GM18502 (cell line): Measurements from ENCODE around the gene OSBPL5.

Experiments
- ATAC-seq: cut with Tn5 transposase; IDR thresholded peaks from one replicate; pipeline ENCODE4 v1.9.1; 2021; ENCODE audit warnings: mild to moderate bottlenecking; ENCODE audit not compliant: unreplicated experiment, poor library complexity

OSBPL5 gene

GRCh38 chr11:3152471-3153110 is 12.5 kb downstream of the OSBPL5 start:
- no peak for ATAC-seq

DNA sequence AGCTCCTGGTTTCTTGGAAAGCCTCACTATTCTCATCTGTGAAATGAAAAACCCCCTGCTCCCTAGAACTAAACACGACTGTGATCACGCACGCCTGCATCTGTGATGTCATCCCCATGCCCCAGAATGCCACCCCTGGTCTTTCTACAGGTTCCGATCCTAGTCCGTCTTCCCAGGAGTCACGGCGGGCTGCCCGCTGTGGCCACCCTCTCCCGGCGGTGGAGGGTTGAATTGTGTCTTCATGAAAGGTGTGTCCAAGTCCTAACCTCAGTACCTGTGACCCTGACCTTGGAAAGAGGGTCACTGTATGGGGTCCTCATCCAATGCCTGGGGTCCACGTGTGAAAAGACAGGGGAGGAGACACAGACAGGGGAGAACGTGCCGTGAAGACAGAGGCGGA is 14.4 kb downstream of the OSBPL5 start:
- ATAC-seq = no peak

- ATAC-seq = no peak
Observed at GRCh38 chr11:3149852-3150188, 15.3 kb downstream of the OSBPL5 start.

GRCh38 chr11:3148990-3149851 is 15.9 kb downstream of the OSBPL5 start:
- ATAC-seq = no peak

DNA sequence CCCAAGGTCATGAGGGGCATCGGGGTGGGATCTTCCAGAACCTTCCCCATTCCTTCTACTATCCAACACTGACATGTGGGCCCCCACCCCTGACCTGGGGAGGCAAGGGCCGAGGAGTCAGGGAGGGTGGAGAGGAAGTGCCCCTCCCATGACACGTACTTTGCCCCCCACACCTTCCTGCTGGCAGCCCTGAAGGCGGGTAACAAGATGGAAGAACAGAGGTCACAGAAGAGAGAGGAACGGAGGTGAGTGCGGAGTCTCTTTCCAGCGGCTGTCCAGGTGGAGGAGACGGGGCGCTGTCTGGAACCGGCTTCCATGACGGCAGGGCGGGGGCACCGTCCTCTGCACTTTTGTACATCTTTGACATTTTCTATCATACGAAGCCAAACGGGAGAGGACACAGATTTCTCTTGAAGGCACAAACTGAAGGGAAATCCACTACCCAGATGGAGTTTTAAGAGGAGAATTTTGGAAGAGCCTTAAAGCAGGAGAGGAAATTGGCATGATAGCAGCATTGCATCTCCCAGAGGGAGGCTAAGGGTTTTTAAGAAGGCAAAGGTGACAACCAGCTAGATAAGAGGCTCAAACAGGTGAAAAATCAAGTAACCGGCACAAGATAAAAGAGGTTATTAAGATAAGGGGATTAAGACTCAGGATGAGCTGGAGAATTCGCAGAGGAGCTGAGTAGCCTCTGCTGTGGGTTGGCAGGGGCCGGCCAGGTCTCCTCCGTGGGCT is 16.7 kb downstream of the OSBPL5 start:
- ATAC-seq = no peak

GRCh38 chr11:3147626-3148025 is 17.5 kb downstream of the OSBPL5 start:
- no peak for ATAC-seq

- no peak for ATAC-seq
Observed at GRCh38 chr11:3147257-3147619, 17.9 kb downstream of the OSBPL5 start.

DNA sequence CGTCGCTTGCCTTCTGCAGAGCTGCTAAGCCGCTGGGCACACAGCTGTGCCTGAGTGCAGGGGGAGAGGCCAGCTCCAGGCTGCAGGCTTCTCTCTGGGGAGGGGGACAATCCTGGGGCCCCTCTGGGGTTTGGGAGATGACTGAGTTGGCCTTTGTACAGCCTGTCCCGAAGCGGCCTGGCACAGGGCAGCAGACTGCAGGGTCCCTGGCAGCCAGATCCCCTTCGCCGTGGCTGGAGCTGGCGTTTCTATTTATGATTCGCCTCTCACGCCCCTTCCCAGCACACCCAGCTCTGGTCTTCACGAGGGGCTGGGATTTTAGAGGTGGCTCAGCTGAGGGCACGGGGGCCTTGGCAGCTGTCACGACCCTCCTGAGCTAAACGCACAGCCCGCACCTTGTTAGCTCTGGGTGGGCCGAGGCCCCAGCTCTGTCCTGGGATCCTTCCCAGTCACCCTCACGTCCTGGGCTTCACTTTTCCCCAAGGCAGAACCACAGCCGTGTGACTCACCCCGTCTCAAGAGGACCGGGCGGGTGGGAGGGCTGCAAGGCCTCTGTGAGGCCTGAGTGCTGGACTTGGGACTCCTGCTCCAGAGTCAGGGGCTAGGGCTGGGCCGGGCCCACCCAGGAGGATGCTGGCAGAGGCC is 18.4 kb downstream of the OSBPL5 start:
- no peak for ATAC-seq

DNA sequence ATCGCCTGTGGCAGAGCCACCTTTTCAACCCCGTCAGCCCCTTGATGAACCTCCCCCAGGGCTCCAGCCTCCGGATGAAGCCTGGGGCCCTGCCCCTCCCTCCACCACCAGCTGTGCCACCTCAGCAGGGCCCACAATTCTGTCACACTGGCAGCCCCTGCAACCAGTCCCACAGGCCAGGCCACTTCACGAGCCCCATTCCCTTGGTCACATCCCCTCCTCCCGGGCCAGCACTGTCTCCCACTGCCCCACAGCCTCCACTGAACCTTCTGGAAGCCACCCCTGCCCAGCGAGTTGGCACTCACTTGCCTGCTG is 19.9 kb downstream of the OSBPL5 start:
- no peak for ATAC-seq

DNA sequence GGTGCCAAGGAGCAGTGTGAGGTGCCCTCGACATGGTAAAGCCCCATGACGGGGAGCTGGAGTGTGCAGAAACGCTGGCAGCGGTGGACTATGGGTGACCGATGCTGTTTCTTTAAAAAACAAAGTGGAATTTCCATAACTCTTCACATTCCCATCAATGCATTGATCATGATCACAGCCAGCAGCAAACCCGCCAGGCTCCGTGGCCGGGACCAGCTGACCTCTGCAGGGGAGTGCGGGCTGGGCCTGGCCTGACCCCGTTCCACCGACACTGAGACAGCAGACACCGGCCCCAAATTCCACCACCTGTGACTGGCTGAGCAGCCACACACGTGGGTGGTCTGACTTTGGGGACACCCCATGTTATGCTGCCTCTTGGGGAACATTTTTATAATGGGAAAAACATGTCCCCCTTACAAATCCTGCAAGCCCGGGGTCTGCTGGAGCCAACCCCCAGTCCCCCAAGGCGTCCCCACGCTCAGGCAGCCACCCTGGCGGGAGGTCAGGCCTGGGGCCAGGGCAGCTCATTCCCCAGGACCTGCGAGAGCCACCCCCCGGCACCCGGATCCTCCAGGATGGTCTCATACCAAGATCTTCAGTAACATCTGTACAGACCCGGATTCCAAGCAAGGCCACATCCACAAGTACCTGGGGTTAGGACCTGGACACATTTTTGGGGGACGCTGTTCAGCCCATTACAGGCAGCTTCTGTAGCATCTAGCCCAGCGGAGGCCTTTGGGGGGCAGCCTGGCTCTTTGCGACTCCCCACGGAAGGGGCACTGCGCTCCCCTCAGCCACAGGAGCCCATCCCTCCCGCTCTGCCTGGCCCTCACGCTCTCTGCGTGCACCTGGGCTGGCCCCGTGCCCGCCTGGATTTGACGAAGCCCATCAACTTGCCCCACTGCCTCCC is 20.6 kb downstream of the OSBPL5 start:
- ATAC-seq = no peak

- no peak for ATAC-seq
Observed at GRCh38 chr11:3143136-3143880, 21.8 kb downstream of the OSBPL5 start.

GRCh38 chr11:3140291-3140603 is 24.9 kb downstream of the OSBPL5 start:
- no peak for ATAC-seq

DNA sequence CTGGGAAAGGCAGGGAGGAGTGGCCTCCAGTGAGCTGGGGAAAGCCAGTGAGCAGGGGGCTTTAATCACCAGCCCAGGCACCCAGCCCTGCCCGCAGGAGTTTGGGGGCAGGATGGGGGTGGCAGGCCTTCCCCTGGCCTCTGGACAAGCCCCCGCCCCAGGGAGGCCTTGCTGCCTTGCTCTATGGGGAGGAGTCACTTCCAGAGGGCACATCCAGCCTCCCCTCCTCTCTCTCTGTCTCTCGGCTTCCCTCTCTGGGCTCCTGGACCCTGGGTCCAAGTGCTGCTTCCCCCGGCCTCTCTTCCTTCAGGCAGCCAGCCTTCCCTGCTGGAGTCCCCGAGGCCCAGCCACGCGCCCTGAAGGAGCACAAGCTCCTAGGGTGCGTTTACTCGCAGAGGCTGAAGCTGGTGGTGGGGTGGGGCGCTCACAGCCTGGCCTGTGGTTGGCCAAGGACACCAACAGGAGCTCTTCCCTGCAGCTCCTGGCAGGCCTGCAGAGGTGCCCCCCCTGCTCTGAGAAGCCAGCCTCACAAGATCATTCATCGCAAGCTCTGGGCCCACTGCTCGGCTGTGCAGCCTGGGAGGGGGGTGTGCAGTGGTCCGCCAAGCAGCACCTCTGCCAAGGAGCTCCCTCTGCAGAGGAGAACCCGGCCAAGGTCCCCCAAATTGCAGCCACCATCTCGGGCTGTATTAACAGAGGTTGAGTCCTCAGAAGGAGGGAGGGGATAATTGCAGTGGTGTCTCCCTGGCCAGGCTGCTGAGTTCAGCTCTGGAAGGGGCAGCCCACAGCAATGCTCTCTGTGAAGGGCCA is 25.4 kb downstream of the OSBPL5 start:
- ATAC-seq = no peak

- ATAC-seq = no peak
Observed at GRCh38 chr11:3139086-3139440, 26.0 kb downstream of the OSBPL5 start.

GRCh38 chr11:3138178-3139085 is 26.7 kb downstream of the OSBPL5 start:
- no peak for ATAC-seq

DNA sequence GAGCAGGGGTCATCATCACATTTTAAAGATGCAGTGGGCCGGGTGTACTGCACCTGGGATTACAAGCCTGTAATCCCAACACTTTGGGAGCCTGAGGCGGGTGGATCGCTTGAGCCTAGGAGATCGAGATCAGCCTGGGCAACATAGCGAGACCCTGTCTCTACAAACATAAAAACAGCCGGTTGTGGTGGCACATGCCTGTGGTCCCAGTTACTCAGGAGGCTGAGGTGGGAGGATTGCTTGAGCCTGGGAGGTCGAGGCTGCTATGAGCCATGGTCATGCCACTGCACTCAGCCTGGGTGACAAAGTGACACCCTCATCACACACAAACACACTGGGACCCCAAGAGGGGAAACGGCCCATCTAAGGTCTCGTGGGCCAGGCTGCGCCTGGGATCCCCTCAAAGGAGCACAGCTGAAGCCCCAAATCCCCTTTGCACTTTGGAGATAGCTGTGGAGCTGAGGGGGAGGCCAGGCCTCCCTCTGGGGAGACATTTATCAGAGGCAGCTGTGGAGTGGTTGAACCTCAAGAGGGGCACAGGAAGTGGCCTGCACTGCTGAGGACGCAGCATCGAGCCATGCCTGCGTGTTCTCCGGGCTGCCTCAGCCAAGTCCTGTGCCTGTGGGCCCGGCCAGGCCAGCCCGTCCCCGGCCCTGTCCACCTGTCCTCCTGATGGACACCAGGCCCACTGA is 27.5 kb downstream of the OSBPL5 start:
- no peak for ATAC-seq
